Choroid plexus epithelial cell (primary cell): Measurements from ENCODE around the gene MOCS3.
A peak's percentile ranks its signal among the peaks of the same experiment; 100 is the strongest.
"Not testable (repeated sequence)": the region's sequence is repeated elsewhere in the genome, so short reads cannot be mapped to it uniquely, and the experiment has no call there.

Source experiments
- DNase-seq: peaks from one replicate; pipeline ENCODE4 v3.0.0-alpha.2; 2010; ENCODE audit warnings: low read depth
- H3K4me3 ChIP-seq: 2 replicates; pipeline ENCODE4 v1.5.1; 2011; ENCODE audit warnings: low read depth, mild to moderate bottlenecking, control low read depth, low read length, moderate library complexity
- TF ChIP-seq, protein P1 (sequence below): conservative IDR thresholded peaks from 2 replicates; pipeline ENCODE4 v1.5.1; 2011; ENCODE audit warnings: low read depth, mild to moderate bottlenecking, control low read depth, inconsistent platforms, low read length, moderate library complexity

Gene MOCS3

DNA sequence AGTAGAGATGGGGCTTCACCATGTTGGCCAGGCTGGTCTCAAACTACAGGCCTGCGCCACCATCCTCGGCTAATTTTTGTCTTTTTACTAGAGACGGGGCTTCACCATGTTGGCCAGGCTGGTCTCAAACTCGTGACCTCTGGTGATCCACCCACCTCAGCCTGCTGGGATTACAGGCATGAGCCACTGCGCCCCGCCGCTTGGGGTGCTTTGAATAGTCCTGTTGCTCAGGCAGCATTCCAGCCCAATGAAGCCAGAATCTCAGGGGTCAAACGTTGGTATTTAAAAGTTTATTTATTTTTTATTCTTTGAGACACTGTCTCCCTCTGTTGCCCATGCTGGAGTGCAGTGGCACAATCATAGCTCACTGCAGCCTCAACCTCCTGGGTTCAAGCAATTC is 11.3 kb downstream of the MOCS3 start:
- peak; percentile 66 for DNase-seq
- TF ChIP-seq, protein P1, sequence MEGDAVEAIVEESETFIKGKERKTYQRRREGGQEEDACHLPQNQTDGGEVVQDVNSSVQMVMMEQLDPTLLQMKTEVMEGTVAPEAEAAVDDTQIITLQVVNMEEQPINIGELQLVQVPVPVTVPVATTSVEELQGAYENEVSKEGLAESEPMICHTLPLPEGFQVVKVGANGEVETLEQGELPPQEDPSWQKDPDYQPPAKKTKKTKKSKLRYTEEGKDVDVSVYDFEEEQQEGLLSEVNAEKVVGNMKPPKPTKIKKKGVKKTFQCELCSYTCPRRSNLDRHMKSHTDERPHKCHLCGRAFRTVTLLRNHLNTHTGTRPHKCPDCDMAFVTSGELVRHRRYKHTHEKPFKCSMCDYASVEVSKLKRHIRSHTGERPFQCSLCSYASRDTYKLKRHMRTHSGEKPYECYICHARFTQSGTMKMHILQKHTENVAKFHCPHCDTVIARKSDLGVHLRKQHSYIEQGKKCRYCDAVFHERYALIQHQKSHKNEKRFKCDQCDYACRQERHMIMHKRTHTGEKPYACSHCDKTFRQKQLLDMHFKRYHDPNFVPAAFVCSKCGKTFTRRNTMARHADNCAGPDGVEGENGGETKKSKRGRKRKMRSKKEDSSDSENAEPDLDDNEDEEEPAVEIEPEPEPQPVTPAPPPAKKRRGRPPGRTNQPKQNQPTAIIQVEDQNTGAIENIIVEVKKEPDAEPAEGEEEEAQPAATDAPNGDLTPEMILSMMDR = peak; percentile 7
- no peak overlapping the region for H3K4me3 ChIP-seq

DNA sequence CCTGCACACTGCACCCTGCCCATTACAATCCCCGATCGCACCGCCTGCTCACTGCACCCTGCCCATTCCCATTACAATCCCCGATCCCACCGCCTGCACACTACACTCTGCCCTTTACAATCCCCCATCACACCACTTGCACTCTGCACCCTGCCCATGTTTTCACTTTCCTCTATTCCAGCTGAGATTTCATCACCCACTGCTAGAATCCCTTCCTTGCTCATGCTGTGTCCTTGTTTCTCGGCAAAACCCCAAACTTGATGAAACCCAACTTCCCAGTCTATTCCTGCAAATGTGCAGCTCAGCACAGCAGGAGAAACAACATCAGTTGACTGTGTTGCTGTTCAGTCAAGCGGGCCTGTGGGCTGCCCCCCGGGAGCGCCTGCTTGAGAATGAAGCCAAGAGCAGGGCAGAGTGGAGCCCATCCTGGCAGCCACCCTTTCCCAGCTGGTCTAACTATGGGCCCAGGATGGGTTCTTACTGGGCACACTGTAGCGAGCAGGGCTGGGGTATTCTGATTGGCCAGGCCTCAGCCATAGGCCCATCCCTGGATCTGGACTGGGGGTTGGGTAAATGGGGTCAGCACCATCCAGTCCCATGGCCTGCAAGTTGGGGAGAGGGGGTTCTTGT is 17.2 kb downstream of the MOCS3 start:
- TF ChIP-seq, protein P1 = no peak
- DNase-seq = no peak
- H3K4me3 ChIP-seq = no peak overlapping the region

DNA sequence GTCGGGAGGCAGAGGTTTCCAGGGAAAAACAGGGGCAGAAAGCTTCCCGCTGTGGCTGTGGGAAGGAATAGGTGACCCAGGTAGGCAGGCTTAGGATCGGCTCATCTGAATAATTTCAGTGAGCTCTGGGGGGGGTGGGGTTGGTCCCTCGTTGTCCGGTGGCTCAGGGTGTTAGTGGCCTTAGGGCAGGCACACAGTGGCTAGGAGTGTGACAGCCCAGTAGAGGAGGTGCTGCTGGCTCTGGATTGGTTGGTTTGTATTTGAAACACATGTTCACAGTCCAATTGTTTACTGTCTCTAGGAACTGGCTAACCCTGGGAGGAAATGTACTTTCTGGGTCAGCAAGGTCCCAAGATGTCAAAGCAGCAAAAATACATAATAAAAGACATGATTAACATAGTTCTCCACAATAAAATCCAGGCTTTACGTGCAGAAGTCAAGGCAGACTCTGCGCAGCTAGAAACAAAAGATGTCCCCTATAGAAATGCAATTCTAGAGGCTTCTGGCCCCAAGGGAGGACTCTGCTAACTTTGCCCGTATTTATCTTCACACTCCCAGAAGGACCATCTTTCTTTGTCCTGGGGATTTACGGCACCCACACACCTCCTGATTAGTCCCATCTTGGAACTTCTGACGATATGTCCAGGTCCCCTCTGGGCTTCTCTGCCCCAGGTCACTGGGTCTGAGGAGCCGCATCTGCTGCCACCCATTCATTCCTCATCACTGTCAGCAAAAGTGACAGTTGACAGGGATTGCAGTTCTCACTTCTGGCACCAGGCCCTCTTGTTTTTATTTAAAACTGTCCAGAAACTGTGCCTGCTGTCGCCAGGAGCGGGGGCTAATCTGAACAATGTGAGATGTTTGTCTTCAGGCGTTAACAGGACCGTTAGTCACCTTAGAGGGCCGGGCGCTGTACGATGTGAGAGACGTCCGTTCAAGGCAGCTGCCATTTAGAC is 18.7 kb downstream of the MOCS3 start:
- TF ChIP-seq, protein P1 = no peak
- no peak overlapping the region for H3K4me3 ChIP-seq
- DNase-seq = no peak

DNA sequence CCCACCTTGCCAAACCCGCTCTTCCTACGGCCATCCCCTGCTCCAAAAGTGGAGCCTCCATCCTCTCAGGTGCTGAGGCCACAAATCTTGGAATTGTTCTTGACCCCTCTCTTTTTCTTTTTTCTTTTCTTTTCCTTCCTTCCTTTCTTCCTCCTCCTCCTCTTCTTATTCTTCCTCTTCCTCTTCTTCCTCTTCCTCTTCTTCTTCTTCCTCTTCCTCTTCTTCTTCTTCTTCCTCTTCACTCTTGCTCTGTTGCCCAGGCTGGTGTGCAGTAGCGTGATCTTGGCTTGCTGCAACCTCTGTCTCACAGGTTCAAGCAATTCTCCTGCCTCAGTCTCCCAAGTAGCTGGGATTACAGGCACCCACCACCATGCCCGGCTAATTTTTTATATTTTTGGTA is 19.9 kb downstream of the MOCS3 start:
- DNase-seq, H3K4me3 ChIP-seq: not testable (repeated sequence)

DNA sequence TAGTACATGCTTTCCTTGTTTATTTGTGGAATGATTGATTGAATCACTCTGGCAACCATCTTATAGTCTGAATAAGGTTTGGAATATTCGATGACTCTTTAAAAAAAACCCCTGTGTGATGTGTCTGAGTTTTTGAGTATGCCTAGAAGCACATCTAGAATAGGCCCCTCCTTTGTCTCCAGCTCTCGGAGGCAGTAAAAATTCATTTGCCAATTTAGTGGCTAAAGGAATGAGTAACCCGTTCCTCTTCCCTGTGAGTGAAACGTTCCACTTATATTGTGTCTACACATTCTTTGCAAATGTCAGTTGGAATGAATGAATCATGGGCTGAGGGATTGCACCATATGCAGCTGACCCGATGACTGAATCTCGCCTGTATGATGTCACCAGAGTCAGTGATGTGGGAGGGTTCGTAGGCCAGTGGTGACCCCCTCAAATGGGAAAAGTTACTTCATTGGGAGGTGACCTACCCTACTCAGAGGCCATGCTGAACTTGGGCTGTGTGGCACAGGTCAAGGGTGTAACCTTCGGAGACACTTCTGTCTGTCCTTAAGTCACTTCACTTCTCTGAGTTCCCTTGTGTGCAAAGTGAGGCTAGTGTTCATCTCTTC is 21.6 kb downstream of the MOCS3 start:
- H3K4me3 ChIP-seq = no peak overlapping the region
- TF ChIP-seq, protein P1 = no peak
- peak; percentile 99 for DNase-seq

DNA sequence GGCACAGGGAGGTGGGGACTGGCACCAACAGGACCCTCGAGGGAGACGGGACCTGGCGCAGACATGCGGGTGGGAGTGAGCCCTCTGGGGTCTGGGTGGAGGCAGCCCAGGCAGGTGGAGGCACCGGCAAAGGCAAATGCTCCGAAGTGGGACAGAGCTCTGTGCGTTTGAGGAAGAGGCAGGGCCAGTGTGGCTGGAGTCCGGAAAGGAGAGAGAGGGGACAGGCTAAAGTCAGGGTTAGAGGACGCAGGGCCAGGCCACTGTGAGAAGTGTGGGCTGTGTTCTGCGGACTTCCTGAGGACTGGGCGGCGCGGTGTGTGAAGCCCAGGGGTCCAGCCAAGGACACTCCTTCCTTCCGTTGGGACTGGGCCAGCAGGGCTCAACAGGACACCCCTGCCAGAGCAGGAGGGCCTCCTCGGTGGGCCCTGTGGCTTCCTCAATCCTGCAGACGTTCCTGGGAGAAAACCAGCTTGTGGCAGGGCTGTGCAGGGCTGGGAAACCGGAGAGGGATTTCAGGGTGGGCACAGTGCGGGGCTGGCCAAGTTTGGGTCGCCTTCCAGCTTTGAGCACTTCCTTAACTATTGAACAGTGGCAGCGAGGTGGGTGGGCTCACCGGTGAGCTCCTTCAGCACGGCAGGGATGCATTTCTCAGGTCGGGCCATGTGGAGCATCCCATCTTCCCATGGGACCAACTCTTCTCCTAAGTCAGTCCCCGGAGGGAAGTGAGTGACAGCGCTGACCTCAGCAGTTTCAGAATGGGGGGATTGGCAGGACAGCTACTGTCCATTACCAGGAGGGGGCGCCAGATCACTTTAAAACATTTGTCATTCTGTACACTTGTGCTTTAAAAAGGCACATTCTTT is 22.5 kb downstream of the MOCS3 start:
- H3K4me3 ChIP-seq = no peak overlapping the region
- peak; percentile 83 for DNase-seq
- TF ChIP-seq, protein P1 = peak; percentile 86

DNA sequence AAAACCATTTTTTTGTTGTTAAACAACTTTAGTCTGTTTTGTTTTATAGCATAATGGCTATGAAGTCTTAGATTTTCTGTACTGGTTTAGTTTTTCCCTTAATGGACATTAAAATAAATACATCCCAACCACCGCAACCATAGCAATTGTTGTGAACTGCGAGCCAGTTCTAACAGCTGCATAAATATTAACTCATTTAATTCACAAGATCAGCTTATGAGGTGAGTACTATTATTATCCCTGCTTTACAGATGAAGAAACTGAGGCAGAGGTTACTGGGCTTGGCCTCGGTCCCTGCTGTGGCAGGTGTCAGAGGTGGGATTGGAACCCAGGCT is 23.1 kb downstream of the MOCS3 start:
- TF ChIP-seq, protein P1 = no peak
- no peak for DNase-seq
- no peak overlapping the region for H3K4me3 ChIP-seq
